ENCODE measurements around the gene ESPL1. TPM values are rescaled to one million over a fixed set of nuclear protein-coding genes. Genes with fewer than 3 reads are reported as not detected.

The ESPL1 gene
- total RNA-seq, 1 experiment from 2014 or later, result 12.1 TPM

- peak overlapping the region; percentile 80 for H3K27ac Mint-ChIP-seq (ENCODE audit: low read depth, unreplicated experiment)
- no peak for TF ChIP-seq CTCF (IDR thresholded peaks at IDR 0.05; ENCODE audit: unreplicated experiment)
- no TSS peak for BruUV-seq (replicated peaks)
- POLR2A ChIA-PET, result interaction anchor here (0.7 to 4.9 kb wide), 17 partner anchors 9 to 214 kb away, joined by 3 to 43 read pairs (median 6); partner anchors contain the start of genes AAAS, CSAD, EIF4B and ESPL1
- H3K36me3 Mint-ChIP-seq (ENCODE audit: insufficient read depth, unreplicated experiment), result peaks cover 20% of the 10 kb centered on the region
- intact Hi-C loops (cut with micrococcal nuclease), result loop anchor here (2.0 kb wide), 1 partner anchor 31 kb away; no protein-coding TSS in a partner anchor
- peak overlapping the region; percentile 83 for H3K4me3 Mint-ChIP-seq (ENCODE audit: unreplicated experiment)
- CTCF ChIA-PET, result interaction anchor here (0.6 to 1.9 kb wide), 7 partner anchors 22 to 72 kb away, joined by 3 to 10 read pairs (median 4); a partner anchor contains a TSS
- no peaks in the 10 kb centered on the region for H3K9me3 Mint-ChIP-seq (ENCODE audit: unreplicated experiment)
- peaks cover 62% of the 10 kb centered on the region for H3K4me1 Mint-ChIP-seq (ENCODE audit: insufficient read depth, unreplicated experiment)
- no peaks in the 10 kb centered on the region for H3K27me3 Mint-ChIP-seq (ENCODE audit: insufficient read depth, unreplicated experiment)
- DNase-seq (ENCODE audit: unreplicated experiment), result peak; percentile 78
Measured at GRCh38 chr12:53219956-53220693, 48.0 kb upstream of the ESPL1 start.

- no peak for TF ChIP-seq CTCF (IDR thresholded peaks at IDR 0.05; ENCODE audit: unreplicated experiment)
- no peaks in the 10 kb centered on the region for H3K9me3 Mint-ChIP-seq (ENCODE audit: unreplicated experiment)
- no peaks in the 10 kb centered on the region for H3K27me3 Mint-ChIP-seq (ENCODE audit: insufficient read depth, unreplicated experiment)
- DNase-seq (ENCODE audit: unreplicated experiment), result peak; percentile 93
- ChIA-PET POLR2A (interaction anchor here (0.6 to 4.9 kb wide), 14 partner anchors 8 to 159 kb away, joined by 3 to 43 read pairs (median 7); partner anchors contain the start of genes AAAS, CSAD, ESPL1 and MYG1), CTCF (interaction anchor here (0.6 to 1.6 kb wide), 3 partner anchors 49 to 66 kb away, joined by 3 to 4 read pairs (median 3); no protein-coding TSS in a partner anchor)
- no TSS peak for BruUV-seq (replicated peaks)
- peaks cover 68% of the 10 kb centered on the region for H3K4me1 Mint-ChIP-seq (ENCODE audit: insufficient read depth, unreplicated experiment)
- H3K36me3 Mint-ChIP-seq (ENCODE audit: insufficient read depth, unreplicated experiment), result peaks cover 20% of the 10 kb centered on the region
- H3K4me3 Mint-ChIP-seq (ENCODE audit: unreplicated experiment), result peak overlapping the region; percentile 83
- H3K27ac Mint-ChIP-seq (ENCODE audit: low read depth, unreplicated experiment), result peak overlapping the region; percentile 80
- intact Hi-C loops (cut with micrococcal nuclease), result loop anchor here (2.0 kb wide), 1 partner anchor 30 kb away; no protein-coding TSS in a partner anchor
Measured at GRCh38 chr12:53220694-53221202, 47.4 kb upstream of the ESPL1 start.

GRCh38 chr12:53221203-53222080, 46.7 kb upstream of the ESPL1 start:
- no TSS peak for BruUV-seq (replicated peaks)
- intact Hi-C loops (cut with micrococcal nuclease), result loop anchor here (2.0 kb wide), 1 partner anchor 29 kb away; no protein-coding TSS in a partner anchor
- ChIA-PET CTCF (no interaction called here), POLR2A (interaction anchor here (0.6 to 4.9 kb wide), 9 partner anchors 10 to 100 kb away, joined by 3 to 43 read pairs (median 8); partner anchors contain the start of genes AAAS, CSAD, RARG and ZNF740)
- no peak for TF ChIP-seq CTCF (IDR thresholded peaks at IDR 0.05; ENCODE audit: unreplicated experiment)
- peak overlapping the region; percentile 83 for H3K4me3 Mint-ChIP-seq (ENCODE audit: unreplicated experiment)
- H3K36me3 Mint-ChIP-seq (ENCODE audit: insufficient read depth, unreplicated experiment), result peaks cover 20% of the 10 kb centered on the region
- H3K27me3 Mint-ChIP-seq (ENCODE audit: insufficient read depth, unreplicated experiment), result no peaks in the 10 kb centered on the region
- peak overlapping the region; percentile 80 for H3K27ac Mint-ChIP-seq (ENCODE audit: low read depth, unreplicated experiment)
- no peak for DNase-seq (ENCODE audit: unreplicated experiment)
- no peaks in the 10 kb centered on the region for H3K9me3 Mint-ChIP-seq (ENCODE audit: unreplicated experiment)
- peaks cover 70% of the 10 kb centered on the region for H3K4me1 Mint-ChIP-seq (ENCODE audit: insufficient read depth, unreplicated experiment)

Data from MCF 10A (cell line).